Rectal smooth muscle tissue (tissue), 1 donor: Measurements from ENCODE around the gene STRN4.
"Not testable (repeated sequence)": the region's sequence is repeated elsewhere in the genome, so short reads cannot be mapped to it uniquely, and the experiment has no call there.

Source experiments
- H3K27ac ChIP-seq: one replicate; pipeline ENCODE4 v1.7.0; 2013; ENCODE audit warnings: low read depth, low read length, inconsistent platforms
- H3K27me3 ChIP-seq: one replicate; pipeline ENCODE4 v1.7.0; 2013; ENCODE audit warnings: low read length; ENCODE audit not compliant: control insufficient read depth, insufficient read depth
- H3K36me3 ChIP-seq: one replicate; pipeline ENCODE4 v1.7.0; 2013; ENCODE audit warnings: low read length; ENCODE audit not compliant: control insufficient read depth, insufficient read depth
- H3K4me1 ChIP-seq: one replicate; pipeline ENCODE4 v1.7.0; 2013; ENCODE audit warnings: low read length; ENCODE audit not compliant: control insufficient read depth, insufficient read depth
- H3K4me3 ChIP-seq: one replicate; pipeline ENCODE4 v1.7.0; 2013; ENCODE audit warnings: low read length
- H3K9ac ChIP-seq: one replicate; pipeline ENCODE4 v1.7.0; 2013; ENCODE audit warnings: low read length

STRN4 gene

GRCh38 chr19:46718157-46718933 is 27.9 kb downstream of the STRN4 start:
- no peak overlapping the region for H3K27ac ChIP-seq
- H3K4me1 ChIP-seq = peaks cover 13% of the 10 kb centered on the region
- H3K27me3 ChIP-seq = no peaks in the 10 kb centered on the region
- no peak overlapping the region for H3K9ac ChIP-seq
- H3K36me3 ChIP-seq = peaks cover 19% of the 10 kb centered on the region
- peak overlapping the region; percentile 95 for H3K4me3 ChIP-seq

GRCh38 chr19:46717716-46718143 is 28.5 kb downstream of the STRN4 start:
- peaks cover 13% of the 10 kb centered on the region for H3K4me1 ChIP-seq
- peaks cover 14% of the 10 kb centered on the region for H3K36me3 ChIP-seq
- peak overlapping the region; percentile 76 for H3K27ac ChIP-seq
- no peaks in the 10 kb centered on the region for H3K27me3 ChIP-seq
- peak overlapping the region; percentile 95 for H3K4me3 ChIP-seq
- peak overlapping the region; percentile 4 for H3K9ac ChIP-seq

GRCh38 chr19:46717034-46717715 is 29.1 kb downstream of the STRN4 start, which contains the start of gene PRKD2:
Gene PRKD2, minus strand, starts transcription at chr19:46717114. Its CDS starts 744 bp downstream, at chr19:46716370.
- Histone ChIP-seq H3K9ac (peak within 1 kb of the TSS; percentile 76), H3K36me3 (peaks cover 11% of the 10 kb centered on the region), H3K4me1 (peaks cover 13% of the 10 kb centered on the region), H3K27me3 (no peaks in the 10 kb centered on the region), H3K4me3 (peak within 1 kb of the TSS; percentile 95), H3K27ac (peak within 1 kb of the TSS; percentile 76)

- Histone ChIP-seq H3K27me3 (no peaks in the 10 kb centered on the region), H3K4me3 (peak overlapping the region; percentile 95), H3K36me3 (peaks cover 6% of the 10 kb centered on the region), H3K9ac (peak overlapping the region; percentile 76), H3K27ac (peak overlapping the region; percentile 76), H3K4me1 (peaks cover 13% of the 10 kb centered on the region)
Observed at GRCh38 chr19:46716672-46717033, 29.6 kb downstream of the STRN4 start.

GRCh38 chr19:46715975-46716671 is 30.1 kb downstream of the STRN4 start:
- Histone ChIP-seq H3K4me1 (peaks cover 13% of the 10 kb centered on the region), H3K36me3 (peaks cover 2% of the 10 kb centered on the region), H3K4me3 (peak overlapping the region; percentile 95), H3K27me3 (no peaks in the 10 kb centered on the region), H3K9ac (peak overlapping the region; percentile 76), H3K27ac (peak overlapping the region; percentile 76)

DNA sequence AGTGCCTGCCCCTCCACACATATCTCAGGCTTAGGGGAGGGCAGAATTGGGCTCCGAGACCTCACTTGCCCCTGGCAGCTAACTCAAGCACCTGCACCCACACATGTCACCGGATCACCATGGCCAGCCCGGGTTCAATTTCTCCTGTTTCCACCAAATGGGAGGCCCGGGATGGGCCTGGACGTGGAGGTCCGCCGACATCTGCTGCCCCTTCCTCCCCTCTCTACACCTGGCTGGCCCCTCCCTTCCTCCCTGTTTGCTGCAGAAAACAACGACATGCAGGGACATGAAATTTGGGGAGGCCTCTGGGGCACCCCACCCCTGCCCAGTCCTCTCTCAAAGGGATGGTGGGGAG is 30.7 kb downstream of the STRN4 start:
- Histone ChIP-seq H3K4me1 (peaks cover 13% of the 10 kb centered on the region), H3K27me3 (no peaks in the 10 kb centered on the region), H3K9ac (peak overlapping the region; percentile 41), H3K36me3 (peaks cover 5% of the 10 kb centered on the region), H3K4me3 (peak overlapping the region; percentile 95), H3K27ac (peak overlapping the region; percentile 7)

- H3K4me3 ChIP-seq = peak overlapping the region; percentile 95
- H3K27me3 ChIP-seq = no peaks in the 10 kb centered on the region
- H3K4me1 ChIP-seq = peaks cover 13% of the 10 kb centered on the region
- peak overlapping the region; percentile 80 for H3K9ac ChIP-seq
- peak overlapping the region; percentile 71 for H3K27ac ChIP-seq
- H3K36me3 ChIP-seq = peaks cover 5% of the 10 kb centered on the region
Observed at GRCh38 chr19:46714444-46715106, 31.7 kb downstream of the STRN4 start.

DNA sequence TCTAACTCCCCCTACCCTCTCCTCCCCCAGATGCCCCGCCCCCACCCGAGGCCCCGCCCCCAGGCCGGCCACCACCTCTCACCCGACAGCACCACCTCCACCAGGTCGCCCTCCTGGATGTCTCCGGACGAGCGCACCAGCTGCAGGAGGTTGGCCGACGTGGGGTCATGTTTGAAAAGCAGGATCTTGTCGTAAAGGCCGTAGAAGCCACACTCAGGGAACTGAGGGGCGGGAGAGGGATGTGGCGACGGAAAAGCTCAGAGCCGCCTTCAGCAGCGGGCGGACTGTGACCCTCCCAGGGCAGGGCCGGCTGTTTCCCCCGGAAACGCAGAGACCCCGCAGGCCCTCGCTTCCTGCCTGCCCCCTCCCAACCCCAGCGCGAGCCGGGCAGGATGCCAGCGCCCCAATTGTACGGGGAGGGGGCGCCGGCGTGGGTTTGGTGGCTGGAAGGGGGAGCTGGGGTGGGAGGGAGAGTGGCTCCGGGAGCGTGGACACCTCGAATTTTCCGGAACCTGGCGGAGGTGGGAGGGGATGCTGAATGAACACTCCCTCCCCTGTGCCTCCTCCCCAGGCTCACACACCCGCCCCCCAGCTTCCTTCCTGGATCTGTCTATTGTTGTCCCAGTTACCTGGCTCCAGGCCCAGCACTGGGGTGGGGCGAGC is 32.3 kb downstream of the STRN4 start:
- H3K27me3 ChIP-seq = no peaks in the 10 kb centered on the region
- peak overlapping the region; percentile 71 for H3K27ac ChIP-seq
- peak overlapping the region; percentile 95 for H3K4me3 ChIP-seq
- H3K4me1 ChIP-seq = peaks cover 13% of the 10 kb centered on the region
- H3K9ac ChIP-seq = peak overlapping the region; percentile 56
- peaks cover 5% of the 10 kb centered on the region for H3K36me3 ChIP-seq

DNA sequence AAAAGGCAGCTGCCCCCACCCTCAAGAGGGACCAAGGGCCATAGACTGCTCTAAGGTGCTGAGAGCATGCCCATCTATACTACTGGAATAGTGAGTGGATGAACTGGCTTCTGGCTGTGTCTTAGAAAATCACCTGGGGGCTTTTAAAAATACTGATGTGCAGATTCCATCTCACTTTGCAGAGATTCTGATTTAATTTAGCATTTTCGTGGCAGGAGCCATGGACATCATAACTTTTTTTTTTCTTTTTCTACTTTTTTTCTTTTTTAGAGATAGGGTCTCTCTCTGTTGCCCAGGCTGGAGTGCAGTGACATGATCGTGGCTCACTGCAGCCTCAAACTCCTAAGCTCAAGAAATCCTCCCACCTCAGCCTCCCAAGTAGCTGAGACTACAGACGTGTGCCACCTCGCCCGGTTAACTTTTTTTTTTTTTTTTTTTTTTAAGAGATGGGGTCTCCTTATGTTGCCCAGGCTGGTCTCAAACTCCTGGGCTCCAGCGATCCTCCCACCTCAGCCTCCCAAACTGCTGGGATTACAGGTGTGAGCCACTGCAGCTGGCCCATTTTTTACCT is 33.4 kb downstream of the STRN4 start:
- H3K36me3 ChIP-seq, H3K9ac ChIP-seq, H3K4me3 ChIP-seq, H3K27me3 ChIP-seq, H3K27ac ChIP-seq: not testable (repeated sequence)
- peaks cover 13% of the 10 kb centered on the region for H3K4me1 ChIP-seq

DNA sequence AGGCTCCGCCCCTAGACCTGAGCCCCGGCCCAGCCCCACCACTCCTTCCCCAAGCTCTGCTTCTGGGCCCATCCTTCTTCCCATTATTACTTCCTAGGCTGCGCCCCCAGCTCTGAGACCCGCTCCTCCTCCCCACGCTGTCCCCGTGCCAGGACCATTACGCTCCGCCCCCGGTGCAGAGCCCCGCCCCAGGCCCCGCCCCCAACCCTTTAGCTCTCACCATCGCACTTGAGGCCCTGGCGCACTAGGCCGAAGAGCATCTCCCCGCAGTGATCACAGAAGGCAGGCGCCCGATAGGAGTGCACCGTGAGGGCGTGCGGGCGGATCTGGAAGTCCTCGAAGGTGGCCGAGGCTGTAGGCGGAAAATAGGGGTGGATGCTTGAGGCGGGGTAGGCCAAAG is 35.6 kb downstream of the STRN4 start:
- Histone ChIP-seq H3K36me3 (peaks cover 10% of the 10 kb centered on the region), H3K4me1 (peaks cover 12% of the 10 kb centered on the region), H3K4me3 (no peak overlapping the region), H3K27ac (no peak overlapping the region), H3K9ac (no peak overlapping the region), H3K27me3 (no peaks in the 10 kb centered on the region)

DNA sequence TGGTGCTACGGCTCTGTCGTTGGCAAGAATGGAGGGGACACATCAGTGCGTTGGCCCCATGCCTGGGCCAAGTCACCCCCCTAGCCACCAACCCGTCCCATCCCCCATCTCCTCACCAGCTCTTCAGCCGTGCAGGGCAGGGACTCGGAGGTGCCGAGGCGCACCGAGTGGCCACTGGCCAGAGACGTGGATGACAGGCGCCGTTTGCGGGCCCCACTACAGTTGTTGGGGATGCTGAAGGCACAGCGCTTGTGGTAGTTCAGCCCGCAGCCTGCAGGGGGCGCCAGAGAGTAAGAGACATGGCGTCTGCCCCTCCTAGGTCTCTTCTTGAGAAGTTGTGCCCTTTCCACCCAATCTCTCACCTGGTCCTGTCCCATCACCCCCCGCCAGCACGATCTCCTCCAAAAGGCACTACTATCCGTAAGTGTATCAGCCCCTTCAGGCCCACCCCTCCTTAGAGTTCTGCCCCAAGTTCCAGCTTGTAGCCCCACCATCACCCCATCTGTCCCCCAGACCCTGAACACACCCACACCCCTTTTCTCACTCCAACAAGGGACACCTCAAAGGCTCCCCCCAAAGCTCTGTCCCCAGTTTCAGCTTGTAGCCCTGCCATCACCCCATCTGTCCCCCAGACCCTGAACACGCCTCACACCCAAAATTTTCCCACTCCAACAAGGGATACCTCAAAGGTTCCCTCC is 41.7 kb downstream of the STRN4 start:
- Histone ChIP-seq H3K27ac (no peak overlapping the region), H3K36me3 (peaks cover 18% of the 10 kb centered on the region), H3K9ac (no peak overlapping the region), H3K4me3 (no peak overlapping the region), H3K27me3 (no peaks in the 10 kb centered on the region), H3K4me1 (no peaks in the 10 kb centered on the region)
